Islet of Langerhans (tissue), 1 donor: ENCODE results near the gene KCNJ6.
A peak's percentile ranks its signal among the peaks of the same experiment; 100 is the strongest.
"Not testable (repeated sequence)": the region's sequence is repeated elsewhere in the genome, so short reads cannot be mapped to it uniquely, and the experiment has no call there.

Source experiments
- FAIRE-seq: peaks from one replicate; lab custom pipeline; 2011; peaks lifted over from hg19 to GRCh38; lab: Jason Lieb, UNC

KCNJ6 gene

DNA sequence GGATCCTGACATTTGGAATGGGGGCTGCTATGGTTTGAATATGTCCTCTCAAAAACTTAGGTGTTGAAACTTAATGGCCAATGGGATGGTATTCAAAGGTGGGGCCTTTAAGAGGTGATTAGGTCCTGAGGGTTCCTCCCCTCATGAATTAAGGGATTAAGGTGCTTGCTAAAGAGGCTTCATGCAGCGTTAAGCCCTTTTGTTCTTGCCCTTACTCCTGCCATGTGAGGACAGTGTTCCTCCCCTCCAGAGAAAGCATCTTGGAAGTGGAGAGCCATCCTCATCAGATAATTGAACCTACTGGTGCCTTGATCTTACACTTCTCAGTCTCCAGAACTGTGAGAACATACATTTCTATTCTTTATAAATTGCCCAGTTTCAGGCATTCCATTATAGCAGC is 146.6 kb downstream of the KCNJ6 start:
- FAIRE-seq: no peak

GRCh38 chr21:37767984-37768383 is 148.3 kb downstream of the KCNJ6 start:
- FAIRE-seq: peak; percentile 58

- FAIRE-seq: no peak
These were observed 150.1 kb downstream of the KCNJ6 start for GRCh38 chr21:37766129-37766528.

DNA sequence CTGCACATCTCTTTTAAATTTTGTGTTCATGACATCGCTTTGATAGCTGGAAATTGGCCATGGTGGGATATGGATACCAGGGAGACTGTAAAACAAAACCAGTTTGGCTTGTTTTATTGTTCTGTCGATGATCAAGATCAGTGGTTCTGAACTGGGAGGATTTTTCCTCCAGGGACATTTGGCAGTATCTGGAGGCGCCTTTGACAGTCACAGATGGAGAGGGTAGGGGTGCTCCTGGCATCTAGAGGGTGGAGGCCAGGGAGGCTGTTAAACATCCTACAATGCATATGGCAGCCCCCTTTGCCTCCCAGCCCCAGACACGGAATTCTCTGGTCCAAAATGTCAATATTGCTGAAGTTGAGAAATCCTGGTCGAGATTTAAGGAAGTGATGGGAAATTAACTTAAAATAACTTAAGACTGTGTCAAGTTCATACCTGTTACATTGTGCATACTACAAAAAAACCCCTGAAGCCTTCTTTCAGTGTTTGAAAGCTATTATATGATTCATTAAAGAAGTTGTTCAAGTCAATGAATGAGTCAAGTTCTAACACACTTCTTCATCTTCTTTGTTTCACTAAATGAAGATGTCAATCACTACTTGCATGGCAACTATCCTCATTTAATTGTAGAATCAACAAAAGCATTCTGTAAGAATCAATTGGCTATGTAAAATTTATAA is 150.9 kb downstream of the KCNJ6 start:
- FAIRE-seq: no peak

DNA sequence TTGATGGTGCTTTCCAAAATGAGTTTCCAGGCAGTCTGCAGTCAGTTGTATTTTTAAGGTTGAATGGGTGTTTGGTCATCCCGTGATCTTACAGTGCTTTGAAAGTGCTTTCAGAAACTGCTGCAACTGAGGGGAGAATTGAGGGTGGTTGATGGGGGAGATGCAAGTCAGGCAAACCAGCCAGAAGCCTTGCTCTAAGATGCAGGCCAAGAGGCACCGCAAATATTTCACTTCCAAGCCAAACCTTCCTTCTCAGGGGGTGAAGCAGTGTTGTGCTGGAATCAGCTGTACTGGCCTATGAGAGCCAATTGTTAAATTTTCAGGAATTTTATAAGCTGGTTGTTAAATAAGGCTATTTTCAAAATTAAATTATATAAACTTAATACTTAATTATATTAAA is 151.6 kb downstream of the KCNJ6 start:
- FAIRE-seq: no peak

DNA sequence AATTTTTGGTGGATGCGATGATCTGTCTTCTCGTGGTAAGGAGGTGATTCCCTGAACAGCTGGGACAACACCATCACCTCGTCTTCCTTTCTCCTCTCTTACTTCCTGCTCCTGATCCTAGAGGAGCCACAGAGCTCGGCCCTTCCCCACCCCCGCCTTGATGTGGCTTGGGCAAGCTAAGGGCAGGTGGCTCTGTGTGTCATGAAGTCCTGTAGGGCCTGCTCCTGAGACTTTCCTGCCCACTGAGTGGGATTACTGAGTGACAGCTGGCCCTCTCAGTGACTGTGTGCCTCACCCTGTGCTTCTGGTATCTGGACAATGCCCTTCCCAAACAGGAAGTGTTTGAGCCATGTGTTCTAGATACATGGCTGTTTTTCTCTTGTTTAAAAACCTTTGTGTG is 153.0 kb downstream of the KCNJ6 start:
- FAIRE-seq: no peak

DNA sequence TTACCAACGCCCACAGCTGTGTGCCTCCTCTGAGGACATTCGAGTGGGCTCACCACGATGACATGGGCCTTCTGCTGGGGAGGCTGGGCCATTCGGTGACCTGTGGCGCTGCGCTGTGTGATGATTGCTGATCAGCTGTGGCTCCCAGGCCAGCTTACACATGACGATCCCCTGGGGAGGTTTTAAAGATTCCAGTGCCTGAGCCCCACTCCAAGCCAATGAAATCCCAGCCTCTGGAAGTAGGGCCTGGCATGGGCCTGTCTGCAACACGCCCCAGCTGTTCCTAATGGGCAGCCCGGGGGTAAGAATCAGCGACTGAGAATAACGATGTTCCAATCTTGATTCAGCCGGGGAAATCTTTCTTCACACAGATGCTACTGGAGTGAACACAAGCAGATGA is 153.7 kb downstream of the KCNJ6 start:
- FAIRE-seq: no peak

- not testable (repeated sequence) for FAIRE-seq
These were observed 154.9 kb downstream of the KCNJ6 start for GRCh38 chr21:37761406-37761805.

- no peak for FAIRE-seq
These were observed 156.5 kb downstream of the KCNJ6 start for GRCh38 chr21:37759777-37760176.

- FAIRE-seq: no peak
These were observed 157.3 kb downstream of the KCNJ6 start for GRCh38 chr21:37758982-37759381.

GRCh38 chr21:37757606-37758376 is 158.5 kb downstream of the KCNJ6 start:
- FAIRE-seq: peak; percentile 66

DNA sequence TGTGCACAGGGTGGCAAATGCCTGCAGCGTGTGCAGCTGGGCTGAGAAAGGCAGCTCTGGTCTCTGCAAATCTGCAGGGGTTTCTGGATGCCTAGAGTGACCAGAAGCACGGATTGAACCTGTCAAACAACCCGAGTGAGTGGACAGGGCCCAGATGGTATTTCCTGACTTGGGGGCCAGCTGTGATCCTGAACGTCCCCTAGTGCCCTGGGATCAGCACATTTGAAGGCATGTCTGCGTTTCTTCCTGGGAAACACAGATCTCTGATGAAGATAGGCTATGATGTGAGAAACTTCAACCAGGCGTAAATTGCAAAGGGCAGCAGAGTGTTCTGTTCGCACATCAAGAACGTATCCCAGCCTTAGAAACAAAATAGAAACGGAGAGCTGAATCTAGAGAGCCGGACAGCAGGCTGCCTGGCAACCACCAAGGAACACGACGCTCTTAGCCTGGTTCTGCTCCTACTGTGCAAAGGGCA is 163.1 kb downstream of the KCNJ6 start:
- peak; percentile 98 for FAIRE-seq

DNA sequence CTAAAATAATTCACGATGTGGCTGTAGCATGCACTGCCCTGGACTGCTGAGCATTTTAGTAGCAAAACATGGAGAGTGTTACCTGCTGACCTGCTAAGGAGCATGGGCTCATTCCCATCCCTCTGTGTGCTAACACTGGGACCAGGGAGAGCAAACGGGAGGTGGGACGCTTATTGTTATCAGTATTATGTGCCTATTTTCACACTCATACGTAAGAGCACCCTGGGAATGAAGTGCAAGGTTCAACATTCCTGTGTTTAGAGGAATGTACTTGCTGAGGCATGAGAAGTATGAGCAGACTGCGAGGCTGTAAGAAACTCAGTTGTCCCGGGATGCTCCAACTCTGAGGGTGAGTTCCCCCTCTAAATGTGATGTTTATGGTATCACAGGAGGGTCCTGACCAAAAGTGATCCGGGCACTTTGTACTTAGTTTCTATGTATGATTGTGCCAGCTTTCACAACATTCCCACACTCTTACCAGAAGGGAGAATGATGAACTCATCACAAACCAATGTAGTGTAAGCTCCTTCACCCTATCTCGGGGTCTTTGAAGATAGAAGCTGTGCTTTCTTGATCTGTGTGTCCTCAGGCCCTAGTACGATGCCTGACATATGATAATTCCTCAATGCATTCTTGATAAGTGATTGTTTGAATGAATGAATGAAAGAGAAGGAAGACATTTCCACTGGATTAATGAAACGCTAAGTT is 164.8 kb downstream of the KCNJ6 start:
- FAIRE-seq: no peak

GRCh38 chr21:37749132-37749531 is 167.1 kb downstream of the KCNJ6 start:
- FAIRE-seq: no peak

DNA sequence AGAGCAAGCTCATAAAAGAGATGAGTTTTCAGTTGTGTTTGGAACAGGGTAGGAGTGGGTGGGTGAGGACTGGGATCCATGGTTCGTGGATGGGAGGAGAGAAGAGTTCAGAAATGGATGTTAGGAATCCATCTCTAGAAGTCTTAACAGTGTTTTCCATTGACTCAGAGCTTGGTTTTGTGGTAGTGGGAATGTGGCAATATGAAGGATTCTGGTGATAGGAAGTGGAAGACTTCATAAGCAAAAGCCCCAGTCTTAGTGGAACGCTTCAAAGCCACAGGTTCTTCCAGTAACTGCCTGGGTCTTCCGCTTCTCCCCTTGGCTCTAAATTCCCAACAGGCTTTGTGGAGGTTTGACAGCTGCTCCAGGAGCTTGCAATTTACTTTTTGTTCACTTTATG is 167.9 kb downstream of the KCNJ6 start:
- FAIRE-seq: no peak

GRCh38 chr21:37746849-37747248 is 169.4 kb downstream of the KCNJ6 start:
- FAIRE-seq: no peak

- FAIRE-seq: no peak
These were observed 171.7 kb downstream of the KCNJ6 start for GRCh38 chr21:37744551-37744950.

- FAIRE-seq: no peak
These were observed 173.7 kb downstream of the KCNJ6 start for GRCh38 chr21:37742532-37742931.

- no peak for FAIRE-seq
These were observed 174.1 kb downstream of the KCNJ6 start for GRCh38 chr21:37742115-37742514.

DNA sequence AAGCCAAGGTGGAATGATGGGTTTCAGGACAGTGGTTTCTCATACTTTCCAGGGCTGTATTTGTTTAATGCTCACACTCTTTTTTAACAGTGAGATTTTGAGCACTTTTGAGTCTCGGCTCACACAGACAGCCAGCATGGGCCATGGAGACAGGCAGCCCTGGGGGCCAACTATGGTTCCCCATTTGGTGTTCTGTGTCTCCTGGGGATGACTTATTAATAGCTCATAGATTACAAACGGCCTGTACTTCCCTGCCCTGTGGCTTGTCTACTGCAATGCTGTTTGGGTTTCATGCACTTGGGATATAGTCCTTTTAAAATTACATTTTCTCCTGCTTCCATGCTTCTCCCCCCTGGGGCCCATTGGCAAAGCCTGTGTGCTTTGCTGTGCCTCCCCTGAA is 178.3 kb downstream of the KCNJ6 start:
- FAIRE-seq: no peak

GRCh38 chr21:37737507-37737906 is 178.8 kb downstream of the KCNJ6 start:
- no peak for FAIRE-seq

- FAIRE-seq: no peak
These were observed 181.4 kb downstream of the KCNJ6 start for GRCh38 chr21:37734846-37735245.

- FAIRE-seq: no peak
These were observed 183.3 kb downstream of the KCNJ6 start for GRCh38 chr21:37732927-37733326.
